NCI-H748 (cell line): Measurements from ENCODE around the gene PCTP.
A peak's percentile ranks its signal among the peaks of the same experiment; 100 is the strongest.

Source experiments
- DNase-seq: peaks from one replicate; lab custom pipeline; 2025; ENCODE audit not compliant: unreplicated experiment; lab: John Stamatoyannopoulos, UW

Gene PCTP

DNA sequence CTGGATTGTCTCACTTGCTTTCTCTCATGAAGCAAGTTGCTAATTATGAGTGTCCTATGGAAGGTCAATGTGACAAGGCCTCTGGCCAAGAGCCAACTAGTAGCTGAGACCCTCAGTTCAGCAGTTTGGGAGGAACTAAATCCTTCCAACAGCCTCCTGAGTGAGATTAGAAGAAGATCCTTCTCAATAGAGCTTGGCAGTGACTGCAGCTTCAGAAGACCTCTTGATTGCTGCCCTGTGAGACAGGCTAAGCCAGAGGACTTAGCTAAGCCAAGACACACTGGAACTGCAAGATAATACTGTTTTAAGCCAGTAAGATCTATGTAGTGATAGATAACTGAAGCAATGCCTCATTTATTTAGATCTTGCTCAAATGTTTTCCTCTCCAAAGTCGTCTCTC is 34.3 kb downstream of the PCTP start:
- no peak for DNase-seq

DNA sequence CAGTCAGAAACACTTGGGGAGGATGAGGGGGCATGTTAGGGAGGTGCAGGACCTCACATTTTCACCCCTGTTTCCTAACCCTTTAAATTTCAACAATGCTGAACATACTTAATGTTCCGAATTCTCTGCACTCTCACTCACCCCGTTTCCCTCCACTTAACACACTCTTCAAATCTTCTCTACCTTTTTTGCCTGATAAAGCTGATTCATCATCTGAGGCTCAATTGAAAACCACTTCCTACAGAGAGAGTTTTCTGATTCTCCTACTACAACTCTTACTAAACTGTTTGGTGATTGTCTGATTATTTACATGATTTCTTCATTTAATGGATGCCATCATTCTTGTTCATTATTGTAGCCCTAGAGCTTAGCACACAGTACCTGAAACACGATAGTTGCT is 42.4 kb downstream of the PCTP start:
- no peak for DNase-seq

DNA sequence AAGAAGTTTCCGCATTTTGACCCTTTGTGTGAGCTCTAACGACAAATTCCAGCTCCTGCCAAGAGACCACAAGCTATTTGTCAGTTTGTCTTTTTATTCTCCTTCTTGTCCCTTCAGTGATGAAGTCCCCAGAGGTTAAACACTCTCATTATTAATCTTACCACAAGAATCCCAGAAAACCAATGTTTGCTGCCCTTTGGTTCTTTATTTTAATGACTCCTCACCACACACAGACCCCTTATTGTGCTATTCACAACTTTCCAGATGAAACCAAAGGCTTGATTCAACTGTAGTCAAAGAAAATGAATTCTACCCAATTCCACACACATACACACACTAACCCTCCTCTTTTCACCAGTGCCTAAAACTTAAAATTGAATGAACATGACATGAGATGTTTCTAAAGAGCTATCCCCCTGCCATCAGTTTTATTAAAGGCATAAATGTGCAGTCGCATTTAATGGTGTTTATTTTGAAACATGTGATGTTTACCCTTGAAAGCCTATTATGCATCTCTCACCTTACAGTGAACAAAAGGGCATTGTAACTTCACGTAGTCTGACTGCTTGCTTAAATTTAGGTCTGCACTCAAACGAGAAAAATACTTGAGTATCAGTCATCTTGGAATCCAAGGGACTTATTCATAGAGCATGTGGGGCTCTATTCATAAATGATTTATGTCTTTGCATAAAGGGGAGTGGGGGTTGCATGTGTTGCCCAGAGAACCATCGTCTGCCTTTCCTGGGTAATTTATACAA is 44.1 kb downstream of the PCTP start:
- peak; percentile 78 for DNase-seq

DNA sequence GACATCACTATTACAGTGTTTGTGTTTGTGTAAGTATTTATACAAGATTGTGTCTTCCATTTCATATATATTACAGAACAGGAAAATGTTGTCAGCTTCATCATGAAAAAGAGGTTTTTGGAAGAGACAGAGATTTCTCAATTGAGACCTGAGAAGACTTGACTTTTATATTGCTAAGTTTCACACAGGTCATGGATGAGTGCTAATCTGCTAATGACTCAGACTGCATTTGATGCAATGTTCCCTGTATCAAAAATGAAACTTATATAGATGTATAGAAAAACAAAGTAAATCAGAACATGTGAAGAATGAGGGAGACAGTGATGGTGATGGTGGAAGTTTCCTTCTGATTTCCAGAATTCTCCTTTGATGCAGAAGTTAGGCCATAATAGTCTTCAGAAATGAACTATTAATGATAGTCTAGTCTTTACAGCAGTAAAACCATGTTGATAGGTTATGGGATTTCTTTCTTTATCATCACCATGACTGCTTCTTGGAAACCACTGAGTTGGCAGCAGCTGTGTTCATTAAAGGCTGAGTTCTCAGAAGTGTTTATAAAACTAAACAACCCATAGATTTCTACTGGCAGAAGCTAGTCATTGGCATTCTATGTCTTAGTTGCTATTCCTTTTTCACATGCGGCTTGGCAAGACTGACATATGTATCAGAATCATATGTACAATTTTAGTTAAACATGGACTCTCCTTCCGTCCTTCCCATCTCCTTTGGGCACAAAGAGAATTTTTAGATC is 56.1 kb downstream of the PCTP start:
- no peak for DNase-seq

DNA sequence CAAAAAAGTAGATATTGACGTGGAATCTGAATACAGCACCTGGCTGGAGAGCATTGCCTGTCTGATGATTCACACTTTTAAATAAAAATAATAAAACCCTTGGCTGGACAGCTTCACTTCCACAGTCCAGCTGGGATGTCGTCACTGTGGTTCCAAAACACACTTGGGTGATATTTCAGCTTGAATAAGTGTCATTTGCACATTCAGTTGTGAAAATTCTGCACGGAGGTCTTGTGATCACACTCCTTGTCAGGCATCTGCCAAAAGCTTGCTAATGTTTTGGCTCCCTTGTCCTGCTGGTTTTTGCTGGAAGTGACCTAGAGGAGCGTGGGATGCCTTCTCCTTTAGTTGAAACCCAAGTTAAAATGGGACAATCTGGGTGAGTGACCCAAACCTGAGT is 60.7 kb downstream of the PCTP start:
- DNase-seq, result no peak

DNA sequence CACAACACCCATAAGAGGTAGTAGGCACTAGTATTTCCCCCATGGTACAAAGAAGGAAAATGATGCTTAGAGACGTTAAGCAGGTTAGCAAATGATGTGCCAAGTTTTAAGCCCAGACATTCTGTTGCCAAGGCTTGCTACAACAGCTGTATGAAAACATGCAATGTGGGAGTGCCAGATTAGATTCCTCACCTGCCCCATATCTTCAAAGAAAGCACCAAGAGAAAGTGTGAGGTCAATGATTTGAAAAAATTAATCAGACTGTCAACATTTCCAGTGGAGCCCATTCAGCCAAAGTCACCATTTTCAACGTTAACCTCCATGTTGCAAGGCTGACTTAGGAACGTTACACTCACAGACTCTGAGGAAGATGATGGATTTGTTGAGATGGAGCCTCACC is 61.5 kb downstream of the PCTP start:
- no peak for DNase-seq

DNA sequence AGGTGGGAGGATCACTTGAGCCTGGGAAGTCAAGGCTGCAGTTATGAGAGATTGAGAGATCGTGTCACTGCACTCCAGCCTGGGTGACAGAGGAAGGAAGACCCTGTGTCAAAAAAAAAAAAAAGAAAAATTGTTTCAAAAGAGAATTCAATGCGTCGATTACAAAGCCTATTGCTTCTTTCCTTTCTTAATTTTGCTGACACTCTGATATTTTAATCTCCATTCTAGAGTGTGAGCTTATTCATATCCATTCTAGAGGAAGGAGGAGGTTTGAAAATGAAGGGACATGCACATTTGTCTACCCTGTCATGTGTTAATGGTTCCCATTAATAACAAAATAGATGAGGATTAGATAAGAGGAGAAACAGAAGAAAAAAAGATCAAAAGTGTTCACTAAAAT is 63.1 kb downstream of the PCTP start:
- no peak for DNase-seq

DNA sequence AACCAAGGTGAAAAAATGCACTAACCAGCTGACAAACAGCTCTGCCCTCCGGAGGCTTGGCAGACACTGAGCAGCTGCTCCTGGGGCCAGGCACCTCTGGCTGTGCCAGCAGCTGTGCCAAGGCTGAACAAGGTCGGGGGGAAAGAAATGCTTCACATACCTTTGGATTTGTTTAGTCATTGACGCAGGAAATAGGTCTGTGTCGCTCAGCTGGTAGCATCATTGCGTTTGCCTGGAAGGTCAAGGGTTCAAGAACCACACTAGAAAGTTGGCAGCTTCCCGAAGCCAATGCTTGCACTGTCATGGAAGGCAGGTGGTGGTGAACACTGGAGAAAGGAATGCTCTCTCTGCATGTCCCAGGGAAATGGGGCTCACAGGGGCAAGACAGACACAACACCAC is 63.5 kb downstream of the PCTP start:
- no peak for DNase-seq

DNA sequence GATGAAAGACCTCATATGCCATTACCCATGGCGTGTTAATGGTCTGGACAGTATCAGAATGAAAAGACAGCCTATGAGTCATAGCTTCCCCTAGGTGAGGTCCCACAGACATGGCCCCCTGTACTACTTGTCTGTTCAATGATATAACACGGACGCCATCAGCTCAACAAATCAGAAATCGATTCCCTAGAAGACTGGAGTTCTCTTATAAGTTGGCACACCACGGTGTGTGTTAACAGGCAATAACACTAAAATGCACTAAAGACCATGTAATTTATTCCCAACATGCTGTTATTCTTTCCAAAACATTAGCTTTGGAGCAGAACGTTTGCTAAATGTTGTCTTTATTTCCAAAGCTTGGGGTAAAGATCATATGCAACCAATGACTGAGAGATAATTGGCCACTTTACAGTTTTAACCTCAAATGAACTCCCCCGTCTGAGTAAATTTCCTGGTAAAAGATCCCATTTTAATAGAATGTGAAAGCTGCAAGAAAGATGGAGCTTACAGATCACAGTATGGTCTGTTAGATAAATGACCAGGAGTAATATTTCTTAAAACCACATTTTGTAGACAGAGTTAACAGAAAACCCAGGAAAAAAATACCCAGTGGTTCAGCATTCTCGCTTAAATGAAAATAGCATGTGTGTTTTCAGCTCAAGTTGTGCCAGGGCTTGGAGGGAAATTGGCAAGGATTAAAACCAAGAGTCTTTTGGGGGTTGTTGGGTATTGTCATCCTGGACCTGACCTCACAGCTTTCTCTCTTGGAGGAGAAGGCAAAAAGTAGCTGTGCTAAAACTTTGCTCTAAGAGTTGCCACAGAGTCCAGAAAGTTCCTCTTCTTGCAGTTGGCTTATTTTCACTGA is 65.9 kb downstream of the PCTP start:
- DNase-seq, result peak; percentile 36

DNA sequence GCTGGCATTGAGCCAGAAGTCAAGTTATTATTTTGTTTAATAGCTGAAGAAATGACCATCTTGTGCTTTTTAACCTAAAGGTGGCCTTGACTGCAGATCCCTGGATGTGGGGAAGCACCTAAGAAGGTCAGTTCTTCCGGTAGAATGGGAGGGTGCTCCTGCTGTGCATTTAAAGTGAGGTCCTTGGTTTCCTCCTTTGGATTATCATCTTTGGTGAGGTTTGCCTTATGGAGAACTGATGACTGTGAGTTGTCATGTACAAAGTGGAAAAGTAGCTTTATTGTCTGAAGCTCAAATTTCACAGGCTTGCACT is 66.5 kb downstream of the PCTP start:
- no peak for DNase-seq

DNA sequence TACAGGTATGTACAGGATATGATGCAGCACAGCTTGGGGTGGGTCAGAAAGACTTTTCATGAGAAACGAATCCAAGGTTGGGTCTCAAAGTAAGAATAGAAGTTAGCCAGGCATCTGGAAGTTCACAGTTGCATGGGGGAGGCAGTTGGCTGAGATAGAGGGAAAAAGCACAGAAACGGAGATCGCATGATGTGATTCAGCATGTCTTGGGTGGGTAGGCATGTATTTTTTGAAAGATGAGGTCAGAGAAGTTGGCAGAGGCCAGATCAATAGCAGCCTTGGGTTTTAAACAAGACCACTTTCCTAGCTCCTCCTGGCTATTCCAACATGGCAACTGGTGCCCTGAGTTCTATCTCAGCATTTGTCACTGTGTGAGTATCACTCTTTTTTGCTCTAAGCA is 67.2 kb downstream of the PCTP start:
- no peak for DNase-seq

DNA sequence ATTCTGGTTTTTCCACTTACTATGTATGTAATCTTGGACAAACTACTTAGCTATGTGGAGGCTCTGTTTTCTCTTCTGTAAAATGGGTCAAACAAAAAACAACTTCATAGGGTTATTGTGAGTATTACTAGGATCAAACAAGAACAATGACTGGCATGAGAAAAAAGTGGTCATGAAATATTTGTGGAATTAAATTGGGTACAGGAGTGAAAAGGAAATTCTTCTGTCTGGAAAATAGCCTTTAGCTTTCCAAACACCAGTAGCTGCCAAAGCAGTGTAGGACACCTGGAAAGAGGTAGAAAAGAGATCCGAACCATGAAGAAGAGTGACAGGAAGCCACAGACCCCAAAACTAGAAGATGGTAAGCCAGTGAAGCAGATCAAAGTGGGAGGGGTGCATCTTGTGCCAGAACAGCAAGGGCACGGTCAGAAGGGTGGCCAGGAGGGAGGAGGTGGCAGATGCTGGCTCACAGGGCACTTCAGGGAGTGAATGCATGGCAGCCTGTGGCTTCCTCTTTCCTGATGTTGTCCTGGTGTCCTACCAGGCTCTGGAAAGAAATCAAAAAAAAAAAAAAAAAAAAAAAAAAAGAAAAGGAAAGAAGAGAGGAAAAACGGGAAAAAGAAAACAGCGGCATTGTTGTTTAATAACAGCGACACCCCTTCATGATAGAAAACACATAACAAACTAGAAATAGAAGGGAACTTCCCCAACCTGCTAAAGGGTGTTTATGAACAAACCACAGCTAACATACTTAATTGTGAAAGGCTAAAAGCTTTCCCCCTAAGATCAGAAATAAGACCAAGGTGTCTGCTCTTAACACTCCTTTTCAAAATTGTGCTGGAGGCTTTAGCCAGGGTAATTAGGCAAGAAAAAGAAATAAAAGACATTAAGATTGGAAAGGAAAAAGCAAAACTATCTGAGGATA is 67.9 kb downstream of the PCTP start:
- no peak for DNase-seq

DNA sequence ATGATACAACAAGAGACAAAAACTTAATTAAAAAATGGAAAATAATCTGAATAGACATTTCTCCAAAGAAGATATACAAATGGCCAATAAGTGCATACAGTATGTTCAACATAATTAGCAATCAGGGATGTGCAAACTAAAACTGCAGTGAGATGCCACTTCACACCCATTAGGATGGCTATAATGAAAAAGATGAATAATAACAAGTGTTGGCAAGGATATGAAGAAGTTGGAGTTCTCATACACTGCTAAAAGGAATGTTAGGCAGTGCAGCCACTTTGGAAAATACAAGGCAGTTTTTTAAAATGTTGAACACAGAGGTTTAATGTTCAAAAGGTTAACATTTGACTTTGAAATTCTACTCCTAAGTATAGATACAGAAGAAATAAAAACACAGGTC is 69.8 kb downstream of the PCTP start:
- no peak for DNase-seq

DNA sequence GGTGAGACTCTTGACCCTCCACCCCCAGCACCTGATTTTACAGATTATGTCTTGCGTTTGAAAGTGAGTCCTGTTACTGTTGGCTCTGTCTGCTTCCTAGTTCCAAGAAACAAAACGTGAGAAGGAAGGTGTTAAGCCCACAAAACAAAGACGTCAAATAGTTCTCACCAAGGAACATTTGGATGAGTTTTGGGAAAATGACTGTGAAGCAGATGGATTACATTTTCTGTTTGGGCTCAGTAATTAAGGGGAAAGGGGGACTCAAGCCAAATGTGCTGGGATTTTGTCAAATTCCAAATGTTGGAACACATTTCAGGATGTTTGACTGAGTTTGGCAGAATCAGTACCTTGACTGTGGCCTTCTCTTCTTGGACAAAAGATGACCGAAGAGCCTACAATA is 71.2 kb downstream of the PCTP start:
- DNase-seq, result no peak

DNA sequence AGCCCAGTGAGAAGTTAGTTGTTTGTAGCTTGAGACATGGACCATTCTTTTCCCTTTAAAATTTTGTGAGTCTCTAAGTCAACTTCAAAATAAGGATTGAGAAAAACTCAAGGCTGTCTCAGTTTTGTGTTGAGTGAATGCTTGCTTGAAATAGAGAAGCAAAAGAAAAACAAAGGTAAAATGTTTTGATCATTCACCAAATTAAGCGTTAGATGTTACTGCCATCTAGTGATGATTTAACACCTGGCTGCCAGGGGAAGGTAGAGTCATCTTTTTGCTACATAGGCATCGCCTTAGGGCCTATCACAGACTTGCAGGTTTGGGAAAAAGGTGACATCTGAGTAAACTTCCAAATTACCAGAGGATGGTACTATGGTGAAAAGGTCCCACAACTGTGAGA is 74.4 kb downstream of the PCTP start:
- peak; percentile 21 for DNase-seq
